Brain microvascular endothelial cell (primary cell): ENCODE data around the gene UAP1L1.

Experiments
- DNase-seq: peaks from one replicate; pipeline ENCODE4 v3.0.0-alpha.2; 2020
- H3K27ac ChIP-seq: fragments of 250-450 bp; sonication (Bioruptor Pico); 2 replicates; pipeline ENCODE4 v1.5.1; 2020; ENCODE audit warnings: mild to moderate bottlenecking, moderate library complexity
- H3K27me3 ChIP-seq: fragments of 250-450 bp; sonication (Bioruptor Pico); replicated peaks from 2 replicates; pipeline ENCODE4 v1.5.1; 2020; ENCODE audit warnings: mild to moderate bottlenecking
- H3K36me3 ChIP-seq: fragments of 250-450 bp; sonication (Bioruptor Pico); replicated peaks from 2 replicates; pipeline ENCODE4 v1.5.1; 2020; ENCODE audit warnings: mild to moderate bottlenecking
- H3K4me3 ChIP-seq: 2 replicates; pipeline ENCODE4 v1.5.1; 2011; ENCODE audit warnings: low read depth, mild to moderate bottlenecking, control low read depth, low read length, moderate library complexity
- CTCF ChIP-seq: IDR thresholded peaks from 2 replicates; pipeline ENCODE4 v1.5.1; 2011; ENCODE audit warnings: low read depth, mild to moderate bottlenecking, moderate library complexity, low read length, control low read depth, inconsistent platforms; ENCODE audit errors: missing control alignments
- in situ Hi-C: cut with HindIII; loops from 2 replicates; pipeline ENCODE4 v1.10.0; 2017; ENCODE audit warnings: low sequenced_read_pairs, low pct_ligation_motif_present

The UAP1L1 gene

GRCh38 chr9:137080260-137081122 is 3.2 kb downstream of the UAP1L1 start:
- no peak for TF ChIP-seq CTCF
- no peak for DNase-seq
- H3K27ac ChIP-seq, result no peak overlapping the region
- no peaks in the 10 kb centered on the region for H3K36me3 ChIP-seq
- no peak overlapping the region for H3K4me3 ChIP-seq
- in situ Hi-C loops, result no loop called here
- no peaks in the 10 kb centered on the region for H3K27me3 ChIP-seq

GRCh38 chr9:137082222-137082924 is 5.1 kb downstream of the UAP1L1 start:
- TF ChIP-seq CTCF, result no peak
- in situ Hi-C loops, result no loop called here
- no peak for DNase-seq
- Histone ChIP-seq H3K4me3 (no peak overlapping the region), H3K27ac (no peak overlapping the region), H3K27me3 (no peaks in the 10 kb centered on the region), H3K36me3 (no peaks in the 10 kb centered on the region)

- no peak for DNase-seq
- Histone ChIP-seq H3K4me3 (no peak overlapping the region), H3K27me3 (no peaks in the 10 kb centered on the region), H3K36me3 (no peaks in the 10 kb centered on the region), H3K27ac (peak overlapping the region; percentile 71)
- TF ChIP-seq CTCF, result no peak
- in situ Hi-C loops, result no loop called here
Measured at GRCh38 chr9:137082925-137083290, 5.6 kb downstream of the UAP1L1 start.

DNA sequence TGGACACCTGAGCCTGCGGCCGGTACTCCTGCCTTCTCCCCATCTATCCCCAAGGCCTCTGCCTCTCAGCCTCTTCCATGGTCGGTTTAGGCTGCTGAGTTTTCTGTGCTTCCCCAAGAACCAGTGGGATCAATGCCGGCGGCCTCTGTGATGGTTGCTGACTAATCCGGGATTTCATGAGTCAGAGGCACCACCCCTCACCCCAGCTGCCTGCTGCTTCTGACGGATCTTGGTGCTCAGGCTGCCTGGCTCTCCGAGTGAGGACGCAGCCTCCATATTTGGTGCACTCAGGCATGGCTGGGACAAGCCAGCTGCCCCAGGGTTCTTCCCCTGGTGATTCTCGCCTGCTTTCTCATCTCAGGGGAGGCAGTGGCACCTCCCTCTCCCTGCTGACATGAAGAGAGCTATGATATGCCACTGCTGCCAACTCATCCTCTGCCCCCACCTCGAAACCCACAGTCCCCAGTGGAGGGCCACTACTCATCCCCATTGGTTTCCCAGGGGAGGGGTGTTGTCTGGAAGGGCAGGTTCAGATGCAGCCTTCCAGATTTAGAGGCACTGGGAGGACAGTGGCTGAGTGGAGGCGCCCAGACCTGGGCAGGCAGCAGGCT is 6.2 kb downstream of the UAP1L1 start:
- in situ Hi-C loops, result no loop called here
- TF ChIP-seq CTCF, result no peak
- Histone ChIP-seq H3K27me3 (no peaks in the 10 kb centered on the region), H3K36me3 (no peaks in the 10 kb centered on the region), H3K27ac (peak overlapping the region; percentile 71), H3K4me3 (no peak overlapping the region)
- DNase-seq, result peak; percentile 96

GRCh38 chr9:137084526-137084925 is 7.2 kb downstream of the UAP1L1 start:
- H3K36me3 ChIP-seq, result no peaks in the 10 kb centered on the region
- H3K27ac ChIP-seq, result no peak overlapping the region
- in situ Hi-C loops, result no loop called here
- H3K4me3 ChIP-seq, result no peak overlapping the region
- no peak for TF ChIP-seq CTCF
- H3K27me3 ChIP-seq, result no peaks in the 10 kb centered on the region
- DNase-seq, result no peak
